ENCODE data around the gene SETDB1. TPM values are rescaled to one million over a fixed set of nuclear protein-coding genes. Genes with fewer than 3 reads are reported as not detected.

Gene SETDB1
- polyA plus RNA-seq, 1 donor from 2014 or later: 39.1 TPM

- no peak overlapping the region for H3K27ac ChIP-seq (ENCODE audit: low read length)
- no peak overlapping the region for H3K4me2 ChIP-seq (ENCODE audit: low read length)
- no peaks in the 10 kb centered on the region for H3F3A ChIP-seq (ENCODE audit: insufficient read depth, low read length, poor library complexity, severe bottlenecking)
- H3K27me3 ChIP-seq (ENCODE audit: insufficient read depth, low read depth, low read length): no peaks in the 10 kb centered on the region
- no peak overlapping the region for H3K9ac ChIP-seq (ENCODE audit: low read length)
- no peaks in the 10 kb centered on the region for H3K9me2 ChIP-seq (ENCODE audit: insufficient read depth, low read length)
- no peak overlapping the region for H3K4me3 ChIP-seq (ENCODE audit: low read length)
- H3K79me2 ChIP-seq (replicated peaks; ENCODE audit: insufficient read depth, low read length): no peaks in the 10 kb centered on the region
- no peaks in the 10 kb centered on the region for H3K9me3 ChIP-seq (ENCODE audit: low read length)
- TF ChIP-seq, protein P1, sequence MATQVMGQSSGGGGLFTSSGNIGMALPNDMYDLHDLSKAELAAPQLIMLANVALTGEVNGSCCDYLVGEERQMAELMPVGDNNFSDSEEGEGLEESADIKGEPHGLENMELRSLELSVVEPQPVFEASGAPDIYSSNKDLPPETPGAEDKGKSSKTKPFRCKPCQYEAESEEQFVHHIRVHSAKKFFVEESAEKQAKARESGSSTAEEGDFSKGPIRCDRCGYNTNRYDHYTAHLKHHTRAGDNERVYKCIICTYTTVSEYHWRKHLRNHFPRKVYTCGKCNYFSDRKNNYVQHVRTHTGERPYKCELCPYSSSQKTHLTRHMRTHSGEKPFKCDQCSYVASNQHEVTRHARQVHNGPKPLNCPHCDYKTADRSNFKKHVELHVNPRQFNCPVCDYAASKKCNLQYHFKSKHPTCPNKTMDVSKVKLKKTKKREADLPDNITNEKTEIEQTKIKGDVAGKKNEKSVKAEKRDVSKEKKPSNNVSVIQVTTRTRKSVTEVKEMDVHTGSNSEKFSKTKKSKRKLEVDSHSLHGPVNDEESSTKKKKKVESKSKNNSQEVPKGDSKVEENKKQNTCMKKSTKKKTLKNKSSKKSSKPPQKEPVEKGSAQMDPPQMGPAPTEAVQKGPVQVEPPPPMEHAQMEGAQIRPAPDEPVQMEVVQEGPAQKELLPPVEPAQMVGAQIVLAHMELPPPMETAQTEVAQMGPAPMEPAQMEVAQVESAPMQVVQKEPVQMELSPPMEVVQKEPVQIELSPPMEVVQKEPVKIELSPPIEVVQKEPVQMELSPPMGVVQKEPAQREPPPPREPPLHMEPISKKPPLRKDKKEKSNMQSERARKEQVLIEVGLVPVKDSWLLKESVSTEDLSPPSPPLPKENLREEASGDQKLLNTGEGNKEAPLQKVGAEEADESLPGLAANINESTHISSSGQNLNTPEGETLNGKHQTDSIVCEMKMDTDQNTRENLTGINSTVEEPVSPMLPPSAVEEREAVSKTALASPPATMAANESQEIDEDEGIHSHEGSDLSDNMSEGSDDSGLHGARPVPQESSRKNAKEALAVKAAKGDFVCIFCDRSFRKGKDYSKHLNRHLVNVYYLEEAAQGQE (IDR thresholded peaks at IDR 0.05; ENCODE audit: borderline replicate concordance): no peak
- TF ChIP-seq EP300 (conservative IDR thresholded peaks at IDR 0.05; ENCODE audit: poor library complexity, severe bottlenecking): no peak
- no peak for TF ChIP-seq TAF1 (IDR thresholded peaks at IDR 0.05; ENCODE audit: low read depth)
- no peak for TF ChIP-seq POLR2AphosphoS5 (IDR thresholded peaks at IDR 0.05)
- no peak for TF ChIP-seq RAD21 (conservative IDR thresholded peaks at IDR 0.05)
- TF ChIP-seq MXI1 (conservative IDR thresholded peaks at IDR 0.05; ENCODE audit: poor library complexity, severe bottlenecking): no peak
- no peak for TF ChIP-seq EZH2 (IDR thresholded peaks at IDR 0.05; ENCODE audit: borderline replicate concordance, insufficient read depth, low read length, poor library complexity, severe bottlenecking)
- TF ChIP-seq, protein P2, sequence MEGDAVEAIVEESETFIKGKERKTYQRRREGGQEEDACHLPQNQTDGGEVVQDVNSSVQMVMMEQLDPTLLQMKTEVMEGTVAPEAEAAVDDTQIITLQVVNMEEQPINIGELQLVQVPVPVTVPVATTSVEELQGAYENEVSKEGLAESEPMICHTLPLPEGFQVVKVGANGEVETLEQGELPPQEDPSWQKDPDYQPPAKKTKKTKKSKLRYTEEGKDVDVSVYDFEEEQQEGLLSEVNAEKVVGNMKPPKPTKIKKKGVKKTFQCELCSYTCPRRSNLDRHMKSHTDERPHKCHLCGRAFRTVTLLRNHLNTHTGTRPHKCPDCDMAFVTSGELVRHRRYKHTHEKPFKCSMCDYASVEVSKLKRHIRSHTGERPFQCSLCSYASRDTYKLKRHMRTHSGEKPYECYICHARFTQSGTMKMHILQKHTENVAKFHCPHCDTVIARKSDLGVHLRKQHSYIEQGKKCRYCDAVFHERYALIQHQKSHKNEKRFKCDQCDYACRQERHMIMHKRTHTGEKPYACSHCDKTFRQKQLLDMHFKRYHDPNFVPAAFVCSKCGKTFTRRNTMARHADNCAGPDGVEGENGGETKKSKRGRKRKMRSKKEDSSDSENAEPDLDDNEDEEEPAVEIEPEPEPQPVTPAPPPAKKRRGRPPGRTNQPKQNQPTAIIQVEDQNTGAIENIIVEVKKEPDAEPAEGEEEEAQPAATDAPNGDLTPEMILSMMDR (IDR thresholded peaks at IDR 0.05; ENCODE audit: poor library complexity, severe bottlenecking): no peak
- no peak for TF ChIP-seq SMC3 (conservative IDR thresholded peaks at IDR 0.05; ENCODE audit: poor library complexity)
- H4K20me1 ChIP-seq (ENCODE audit: insufficient read depth): no peaks in the 10 kb centered on the region
- no peaks in the 10 kb centered on the region for H3K36me3 ChIP-seq (ENCODE audit: insufficient read depth, low read length)
- H2AFZ ChIP-seq (ENCODE audit: low read depth, low read length): no peak overlapping the region
Observed at GRCh38 chr1:150906813-150907212, 19.4 kb upstream of the SETDB1 start.

GRCh38 chr1:150909585-150910180, 16.5 kb upstream of the SETDB1 start:
- H3K27ac ChIP-seq (ENCODE audit: low read length): no peak overlapping the region
- H3F3A ChIP-seq (ENCODE audit: insufficient read depth, low read length, poor library complexity, severe bottlenecking): no peaks in the 10 kb centered on the region
- H2AFZ ChIP-seq (ENCODE audit: low read depth, low read length): no peak overlapping the region
- no peaks in the 10 kb centered on the region for H3K79me2 ChIP-seq (replicated peaks; ENCODE audit: insufficient read depth, low read length)
- H3K27me3 ChIP-seq (ENCODE audit: insufficient read depth, low read depth, low read length): no peaks in the 10 kb centered on the region
- TF ChIP-seq RAD21 (conservative IDR thresholded peaks at IDR 0.05): no peak
- no peak for TF ChIP-seq TAF1 (IDR thresholded peaks at IDR 0.05; ENCODE audit: low read depth)
- TF ChIP-seq EP300 (conservative IDR thresholded peaks at IDR 0.05; ENCODE audit: poor library complexity, severe bottlenecking): no peak
- TF ChIP-seq, protein P2 (IDR thresholded peaks at IDR 0.05; ENCODE audit: poor library complexity, severe bottlenecking): no peak
- TF ChIP-seq, protein P1 (IDR thresholded peaks at IDR 0.05; ENCODE audit: borderline replicate concordance): no peak
- no peak for TF ChIP-seq EZH2 (IDR thresholded peaks at IDR 0.05; ENCODE audit: borderline replicate concordance, insufficient read depth, low read length, poor library complexity, severe bottlenecking)
- no peak for TF ChIP-seq SMC3 (conservative IDR thresholded peaks at IDR 0.05; ENCODE audit: poor library complexity)
- TF ChIP-seq MXI1 (conservative IDR thresholded peaks at IDR 0.05; ENCODE audit: poor library complexity, severe bottlenecking): no peak
- no peaks in the 10 kb centered on the region for H3K9me2 ChIP-seq (ENCODE audit: insufficient read depth, low read length)
- no peaks in the 10 kb centered on the region for H3K9me3 ChIP-seq (ENCODE audit: low read length)
- no peak overlapping the region for H3K9ac ChIP-seq (ENCODE audit: low read length)
- no peak overlapping the region for H3K4me2 ChIP-seq (ENCODE audit: low read length)
- no peak overlapping the region for H3K4me3 ChIP-seq (ENCODE audit: low read length)
- no peaks in the 10 kb centered on the region for H4K20me1 ChIP-seq (ENCODE audit: insufficient read depth)
- no peaks in the 10 kb centered on the region for H3K36me3 ChIP-seq (ENCODE audit: insufficient read depth, low read length)

All from neural cell (in vitro differentiated cells).